ENCODE data around the gene MCM7.

DNA sequence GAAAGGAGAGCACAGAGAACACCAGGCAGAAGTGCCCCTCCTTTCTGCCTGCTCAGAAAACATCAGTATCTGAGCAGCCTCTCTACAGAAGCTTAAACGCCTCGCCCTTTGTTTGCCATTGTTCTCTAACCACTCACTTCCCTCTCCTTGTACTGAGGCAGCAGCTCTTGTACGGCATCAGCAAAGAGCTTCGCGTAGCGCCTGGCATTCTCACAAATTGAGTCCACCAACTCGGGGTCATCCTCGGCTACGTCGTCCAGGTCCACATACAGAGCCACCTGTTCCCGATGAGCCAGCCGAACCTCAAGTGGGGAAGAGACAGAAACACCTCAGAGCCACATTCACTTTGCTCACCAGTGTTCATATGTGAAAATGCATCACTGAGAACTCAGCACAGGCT is 1.7 kb downstream of the MCM7 start:
- no peak for TF ChIP-seq SP1 (IDR thresholded peaks at IDR 0.05; ENCODE audit: low read depth, low read length)
- TF ChIP-seq POLR2A (IDR thresholded peaks at IDR 0.05; ENCODE audit: low read depth, low read length): no peak; the same call in 1 of the 2 replicates
